WERI-Rb-1 (cell line): ENCODE data around the gene SPRED3.

ENCODE experiments used
- DNase-seq: peaks from one replicate; pipeline ENCODE4 v3.0.0-alpha.2; 2020
- H3K27ac ChIP-seq: fragments of 250-450 bp; sonication (Bioruptor Pico); 2 replicates; pipeline ENCODE4 v1.5.1; 2020; ENCODE audit warnings: mild to moderate bottlenecking, moderate library complexity
- H3K27me3 ChIP-seq: fragments of 250-450 bp; sonication (Bioruptor Pico); 2 replicates; pipeline ENCODE4 v1.5.1; 2021; ENCODE audit warnings: mild to moderate bottlenecking, low read depth, moderate library complexity; ENCODE audit not compliant: insufficient read depth, severe bottlenecking
- H3K36me3 ChIP-seq: fragments of 250-450 bp; sonication (Bioruptor Pico); 2 replicates; pipeline ENCODE4 v1.5.1; 2020; ENCODE audit warnings: mild to moderate bottlenecking, moderate library complexity
- H3K4me3 ChIP-seq: 2 replicates; pipeline ENCODE4 v1.5.1; 2011; ENCODE audit warnings: low read depth, mild to moderate bottlenecking, control low read depth, low read length
- H3K9me3 ChIP-seq: fragments of 250-450 bp; sonication (Bioruptor Pico); 2 replicates; pipeline ENCODE4 v1.5.1; 2021; ENCODE audit warnings: mild to moderate bottlenecking, moderate library complexity; ENCODE audit not compliant: severe bottlenecking
- TF ChIP-seq, protein P1 (sequence below): IDR thresholded peaks from 2 replicates; pipeline ENCODE4 v1.5.1; 2011; ENCODE audit warnings: low read depth, mild to moderate bottlenecking, control low read depth, inconsistent platforms, low read length

Gene SPRED3

DNA sequence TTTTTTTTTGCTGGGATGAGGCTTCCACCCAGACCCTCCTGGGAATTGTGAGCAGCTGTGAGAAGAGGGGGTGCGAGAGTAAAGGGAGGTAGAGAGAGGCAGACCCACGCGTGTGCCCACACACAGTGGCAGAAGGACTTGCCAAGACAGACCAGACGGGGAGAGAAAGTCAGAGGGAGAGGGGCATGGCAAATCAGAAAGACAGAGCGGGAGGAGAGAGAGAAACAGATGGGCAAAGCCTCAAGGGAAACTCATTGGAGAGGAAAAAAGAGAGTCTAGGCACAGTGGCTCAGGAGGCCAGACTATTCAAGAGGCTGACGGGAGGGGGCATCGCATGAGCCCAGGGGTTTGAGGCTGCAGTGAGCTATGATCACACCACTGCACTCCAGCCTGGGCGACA, 35.9 kb upstream of the SPRED3 start:
- TF ChIP-seq, protein P1, sequence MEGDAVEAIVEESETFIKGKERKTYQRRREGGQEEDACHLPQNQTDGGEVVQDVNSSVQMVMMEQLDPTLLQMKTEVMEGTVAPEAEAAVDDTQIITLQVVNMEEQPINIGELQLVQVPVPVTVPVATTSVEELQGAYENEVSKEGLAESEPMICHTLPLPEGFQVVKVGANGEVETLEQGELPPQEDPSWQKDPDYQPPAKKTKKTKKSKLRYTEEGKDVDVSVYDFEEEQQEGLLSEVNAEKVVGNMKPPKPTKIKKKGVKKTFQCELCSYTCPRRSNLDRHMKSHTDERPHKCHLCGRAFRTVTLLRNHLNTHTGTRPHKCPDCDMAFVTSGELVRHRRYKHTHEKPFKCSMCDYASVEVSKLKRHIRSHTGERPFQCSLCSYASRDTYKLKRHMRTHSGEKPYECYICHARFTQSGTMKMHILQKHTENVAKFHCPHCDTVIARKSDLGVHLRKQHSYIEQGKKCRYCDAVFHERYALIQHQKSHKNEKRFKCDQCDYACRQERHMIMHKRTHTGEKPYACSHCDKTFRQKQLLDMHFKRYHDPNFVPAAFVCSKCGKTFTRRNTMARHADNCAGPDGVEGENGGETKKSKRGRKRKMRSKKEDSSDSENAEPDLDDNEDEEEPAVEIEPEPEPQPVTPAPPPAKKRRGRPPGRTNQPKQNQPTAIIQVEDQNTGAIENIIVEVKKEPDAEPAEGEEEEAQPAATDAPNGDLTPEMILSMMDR = no peak
- Histone ChIP-seq H3K36me3 (no peaks in the 10 kb centered on the region), H3K27ac (no peak overlapping the region), H3K9me3 (no peaks in the 10 kb centered on the region), H3K4me3 (no peak overlapping the region), H3K27me3 (no peaks in the 10 kb centered on the region)
- DNase-seq = no peak

DNA sequence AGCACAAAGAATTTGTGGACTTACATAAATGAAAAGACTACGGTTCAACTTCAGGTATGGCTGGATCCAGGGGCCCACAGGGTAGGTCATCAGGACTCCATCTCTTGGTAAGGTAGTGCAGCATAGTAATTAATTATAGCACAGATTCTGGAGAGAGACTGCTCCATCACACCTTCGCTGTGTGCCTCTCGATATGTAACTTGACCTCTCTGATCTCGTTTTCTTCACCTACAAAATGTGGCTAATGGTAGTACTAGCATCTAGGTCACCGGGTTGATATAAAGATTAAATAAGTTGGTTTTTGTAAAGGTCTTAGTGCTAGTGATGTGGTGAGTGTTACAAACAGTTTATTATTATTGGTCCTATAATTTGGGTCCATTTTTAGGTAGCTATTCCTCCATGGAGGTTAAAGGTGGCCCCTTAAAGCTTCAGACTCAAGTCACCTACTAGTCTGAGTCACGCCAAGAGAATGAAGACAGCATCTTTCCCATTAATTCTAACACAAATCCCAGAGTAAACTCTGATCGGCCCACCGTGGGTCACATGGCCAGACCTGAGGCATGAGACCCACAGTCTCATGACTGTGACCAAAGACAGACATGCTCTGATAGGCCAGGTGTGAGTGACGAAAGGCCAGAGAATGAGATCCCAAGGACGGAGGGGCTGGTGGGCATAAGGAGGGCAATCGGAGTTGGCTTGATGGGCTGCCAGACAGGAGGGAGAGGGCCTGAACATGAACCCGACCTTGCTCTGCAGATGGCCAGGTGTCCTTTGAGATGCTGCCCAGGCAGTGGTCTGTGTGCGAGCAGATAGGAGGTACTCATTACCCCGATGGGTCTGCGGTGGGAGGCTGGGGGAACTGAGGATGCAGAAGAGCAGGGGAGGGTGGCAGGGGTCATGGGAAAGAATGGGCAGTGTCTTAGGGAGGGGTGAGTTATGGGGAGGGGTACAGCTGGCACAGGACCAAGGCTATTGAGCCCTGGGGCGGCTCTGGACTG, 32.5 kb upstream of the SPRED3 start:
- no peaks in the 10 kb centered on the region for H3K9me3 ChIP-seq
- no peak overlapping the region for H3K27ac ChIP-seq
- no peak overlapping the region for H3K4me3 ChIP-seq
- H3K36me3 ChIP-seq = no peaks in the 10 kb centered on the region
- peaks cover 5% of the 10 kb centered on the region for H3K27me3 ChIP-seq
- TF ChIP-seq, protein P1 = no peak
- no peak for DNase-seq

DNA sequence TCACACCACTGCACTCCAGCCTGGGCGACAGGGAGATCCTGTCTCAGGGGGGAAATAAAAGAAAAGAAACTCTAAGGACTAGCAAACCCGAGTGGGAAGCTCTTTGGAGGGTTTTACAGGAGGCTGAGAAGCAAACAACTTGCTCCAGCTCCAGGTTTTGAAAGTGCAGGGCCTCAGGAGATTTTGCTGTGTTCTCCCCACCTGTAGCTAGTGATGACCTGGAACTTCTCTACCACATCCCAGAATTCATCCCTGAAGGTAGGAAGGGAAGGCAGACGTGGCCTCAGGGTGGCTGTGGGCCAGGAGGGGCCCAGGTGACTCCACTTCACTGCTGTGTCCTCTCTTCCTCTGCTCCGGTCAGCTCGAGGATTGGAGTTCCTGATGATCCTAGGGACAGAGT, 30.4 kb upstream of the SPRED3 start:
- no peak overlapping the region for H3K4me3 ChIP-seq
- TF ChIP-seq, protein P1 = no peak
- no peak overlapping the region for H3K27ac ChIP-seq
- no peaks in the 10 kb centered on the region for H3K9me3 ChIP-seq
- no peak for DNase-seq
- H3K36me3 ChIP-seq = no peaks in the 10 kb centered on the region
- H3K27me3 ChIP-seq = peaks cover 8% of the 10 kb centered on the region

DNA sequence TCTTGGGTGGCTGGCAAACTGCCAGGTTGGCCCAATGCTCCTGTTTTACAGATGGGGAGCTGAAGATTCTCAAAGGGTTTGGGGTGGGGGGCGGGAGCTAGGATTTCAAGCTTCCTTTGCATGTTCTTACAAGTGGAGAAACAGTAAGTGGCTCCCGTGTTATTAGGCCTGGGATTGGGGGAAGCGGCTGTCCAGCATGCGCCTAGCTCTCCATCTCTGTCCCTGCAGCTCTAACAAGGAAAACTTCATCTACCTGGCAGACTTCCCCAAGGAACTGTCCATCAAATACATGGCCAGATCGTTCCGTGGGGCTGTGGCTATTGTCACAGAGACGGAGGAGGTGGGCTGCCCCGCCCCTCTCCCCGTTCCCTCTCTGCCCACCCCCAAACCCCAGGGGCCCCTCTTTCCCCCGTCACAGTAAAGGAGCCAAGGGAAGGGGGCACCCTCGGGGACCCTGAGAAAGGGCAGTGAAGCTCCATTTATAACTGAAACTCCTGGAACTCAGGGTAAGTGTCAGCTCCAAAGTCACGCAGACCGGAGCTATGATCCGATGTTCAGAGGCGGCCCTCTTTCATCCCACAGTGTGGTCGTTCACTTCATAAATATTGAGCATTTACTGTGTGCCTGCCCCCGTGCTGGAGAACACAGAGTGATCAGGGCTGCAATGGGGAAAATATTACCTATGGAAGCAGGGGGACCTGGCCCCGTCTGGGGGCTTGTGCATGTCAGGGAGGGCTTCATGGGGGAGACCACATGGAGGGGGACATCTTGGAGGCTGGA, 29.1 kb upstream of the SPRED3 start:
- Histone ChIP-seq H3K36me3 (no peaks in the 10 kb centered on the region), H3K9me3 (peaks cover under 1% of the 10 kb centered on the region), H3K4me3 (no peak overlapping the region), H3K27ac (no peak overlapping the region), H3K27me3 (peaks cover 8% of the 10 kb centered on the region)
- TF ChIP-seq, protein P1 = no peak
- no peak for DNase-seq

DNA sequence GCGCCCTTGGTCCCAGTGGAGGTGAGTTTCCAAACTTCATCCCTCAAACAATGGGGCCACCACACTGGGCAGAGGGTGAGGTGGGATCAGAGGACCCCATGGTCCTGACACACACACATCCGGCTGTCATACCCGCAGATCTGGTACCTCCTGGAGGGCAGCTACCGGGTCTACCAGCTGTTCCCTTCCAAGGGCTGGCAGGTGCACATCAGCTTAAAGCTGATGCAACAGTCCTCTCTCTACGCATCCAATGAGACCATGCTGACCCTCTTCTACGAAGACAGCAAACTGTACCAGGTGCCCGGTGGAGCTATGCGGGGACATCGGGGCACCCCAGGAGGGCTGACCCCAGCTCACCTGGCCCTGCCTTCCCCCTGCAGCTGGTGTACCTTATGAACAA, 28.1 kb upstream of the SPRED3 start:
- H3K36me3 ChIP-seq = no peaks in the 10 kb centered on the region
- peaks cover 6% of the 10 kb centered on the region for H3K9me3 ChIP-seq
- peak; percentile 31 for DNase-seq
- TF ChIP-seq, protein P1 = no peak
- H3K27me3 ChIP-seq = peaks cover 8% of the 10 kb centered on the region
- no peak overlapping the region for H3K27ac ChIP-seq
- H3K4me3 ChIP-seq = no peak overlapping the region
